ENCODE data around the gene EPHA4. TPM values are rescaled to one million over a fixed set of nuclear protein-coding genes. Genes with fewer than 3 reads are reported as not detected.

The EPHA4 gene
- total RNA-seq, 4 donors from 2014 or later, result 10.2 to 42.2 (median 20.6) TPM

DNA sequence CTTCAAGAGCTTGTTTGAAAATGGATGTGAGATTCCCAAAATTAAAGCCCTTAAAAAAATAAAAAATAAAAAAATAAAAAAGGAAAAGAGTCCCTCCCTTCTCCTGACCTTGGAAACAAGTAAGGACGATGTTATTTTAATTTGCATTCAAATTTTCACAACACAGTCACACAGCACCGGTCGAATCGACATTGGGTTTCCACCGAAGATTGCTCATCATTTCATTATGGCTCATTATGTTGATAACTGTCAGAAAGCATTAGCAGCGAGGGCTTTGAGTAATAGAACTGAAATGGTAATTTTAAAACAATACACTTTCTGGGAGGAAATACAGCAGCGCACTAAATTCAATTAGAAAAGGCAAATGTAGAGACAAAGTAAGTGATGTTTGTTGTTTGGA lies 78.7 kb downstream of the EPHA4 start:
- Histone ChIP-seq H3K27ac (no peak overlapping the region), H3K36me3 (no peaks in the 10 kb centered on the region), H3K4me3 (no peak overlapping the region), H3K4me1 (no peaks in the 10 kb centered on the region), H3K9me3 (no peaks in the 10 kb centered on the region), H3K27me3 (no peaks in the 10 kb centered on the region)
- DNase-seq (ENCODE audit: low spot score in 2 of 2), result no peak
- WGBS, 2 donors, result 89 to 94% methylated on average over 7 of the region's 7 CpGs
- no peak for TF ChIP-seq EP300 (IDR thresholded peaks at IDR 0.05)
- no peak for TF ChIP-seq POLR2A (IDR thresholded peaks at IDR 0.05)
- TF ChIP-seq, protein P1, sequence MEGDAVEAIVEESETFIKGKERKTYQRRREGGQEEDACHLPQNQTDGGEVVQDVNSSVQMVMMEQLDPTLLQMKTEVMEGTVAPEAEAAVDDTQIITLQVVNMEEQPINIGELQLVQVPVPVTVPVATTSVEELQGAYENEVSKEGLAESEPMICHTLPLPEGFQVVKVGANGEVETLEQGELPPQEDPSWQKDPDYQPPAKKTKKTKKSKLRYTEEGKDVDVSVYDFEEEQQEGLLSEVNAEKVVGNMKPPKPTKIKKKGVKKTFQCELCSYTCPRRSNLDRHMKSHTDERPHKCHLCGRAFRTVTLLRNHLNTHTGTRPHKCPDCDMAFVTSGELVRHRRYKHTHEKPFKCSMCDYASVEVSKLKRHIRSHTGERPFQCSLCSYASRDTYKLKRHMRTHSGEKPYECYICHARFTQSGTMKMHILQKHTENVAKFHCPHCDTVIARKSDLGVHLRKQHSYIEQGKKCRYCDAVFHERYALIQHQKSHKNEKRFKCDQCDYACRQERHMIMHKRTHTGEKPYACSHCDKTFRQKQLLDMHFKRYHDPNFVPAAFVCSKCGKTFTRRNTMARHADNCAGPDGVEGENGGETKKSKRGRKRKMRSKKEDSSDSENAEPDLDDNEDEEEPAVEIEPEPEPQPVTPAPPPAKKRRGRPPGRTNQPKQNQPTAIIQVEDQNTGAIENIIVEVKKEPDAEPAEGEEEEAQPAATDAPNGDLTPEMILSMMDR (IDR thresholded peaks at IDR 0.05), result no peak

DNA sequence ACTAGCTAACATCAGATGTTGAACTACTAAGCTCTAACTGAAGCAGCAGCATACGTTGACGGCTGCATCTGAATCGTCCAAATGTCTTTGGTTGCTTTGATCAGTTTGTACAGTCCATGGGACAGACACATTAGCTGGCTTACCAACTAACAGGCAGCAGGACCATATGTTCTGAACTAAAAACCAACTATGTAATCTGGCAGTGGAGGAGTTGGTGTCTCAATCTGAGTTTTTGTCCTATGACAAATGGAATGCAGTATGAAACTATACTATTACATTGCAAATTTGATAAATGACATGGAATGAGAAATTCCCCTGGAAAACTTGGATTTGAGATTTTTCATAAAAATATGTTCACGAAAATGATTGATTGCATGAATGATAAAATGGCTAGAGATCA lies 79.5 kb downstream of the EPHA4 start:
- TF ChIP-seq, protein P1 (IDR thresholded peaks at IDR 0.05), result no peak
- TF ChIP-seq POLR2A (IDR thresholded peaks at IDR 0.05) (no peak), EP300 (IDR thresholded peaks at IDR 0.05) (no peak)
- no peak overlapping the region for H3K27ac ChIP-seq
- H3K4me1 ChIP-seq, result no peaks in the 10 kb centered on the region
- no peaks in the 10 kb centered on the region for H3K27me3 ChIP-seq
- DNase-seq (ENCODE audit: low spot score in 2 of 2), result no peak
- no peaks in the 10 kb centered on the region for H3K36me3 ChIP-seq
- 83 to 85% methylated on average over 4 of the region's 4 CpGs for WGBS, 2 donors
- H3K4me3 ChIP-seq, result no peak overlapping the region
- H3K9me3 ChIP-seq, result no peaks in the 10 kb centered on the region

DNA sequence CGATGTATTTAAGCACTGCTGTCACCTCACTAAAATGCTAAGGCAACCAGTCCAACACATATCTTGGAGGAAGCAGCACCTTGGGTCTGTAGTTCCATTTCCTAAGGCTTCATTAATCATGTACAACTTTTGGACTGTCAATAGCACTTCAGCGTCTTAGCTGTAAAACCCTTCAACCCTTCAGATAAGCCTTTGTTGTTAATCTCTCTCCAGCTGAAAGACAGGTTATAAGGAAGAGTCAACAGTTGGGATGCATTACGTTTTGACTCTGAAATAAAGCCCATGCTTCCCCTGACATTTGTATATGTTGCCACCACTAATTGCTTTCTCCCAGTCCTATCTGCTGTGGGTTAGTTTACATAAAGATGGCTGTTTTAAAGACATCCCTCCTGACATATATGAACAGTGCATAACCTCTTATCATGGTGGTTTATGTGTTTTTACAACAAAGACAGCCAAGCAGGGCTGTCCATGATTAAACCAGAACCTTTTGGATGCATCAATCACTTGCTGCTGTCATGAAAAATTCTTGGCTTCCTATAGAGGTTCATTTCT lies 81.5 kb downstream of the EPHA4 start:
- H3K27ac ChIP-seq, result no peak overlapping the region
- no peaks in the 10 kb centered on the region for H3K4me1 ChIP-seq
- H3K36me3 ChIP-seq, result no peaks in the 10 kb centered on the region
- TF ChIP-seq POLR2A (IDR thresholded peaks at IDR 0.05), result no peak
- no peak for TF ChIP-seq EP300 (IDR thresholded peaks at IDR 0.05)
- TF ChIP-seq, protein P1 (IDR thresholded peaks at IDR 0.05), result no peak
- DNase-seq (ENCODE audit: low spot score in 2 of 2), result no peak
- H3K9me3 ChIP-seq, result no peaks in the 10 kb centered on the region
- H3K4me3 ChIP-seq, result no peak overlapping the region
- H3K27me3 ChIP-seq, result no peaks in the 10 kb centered on the region
- WGBS, 2 donors, result 76 to 78% methylated on average over 3 of the region's 3 CpGs

DNA sequence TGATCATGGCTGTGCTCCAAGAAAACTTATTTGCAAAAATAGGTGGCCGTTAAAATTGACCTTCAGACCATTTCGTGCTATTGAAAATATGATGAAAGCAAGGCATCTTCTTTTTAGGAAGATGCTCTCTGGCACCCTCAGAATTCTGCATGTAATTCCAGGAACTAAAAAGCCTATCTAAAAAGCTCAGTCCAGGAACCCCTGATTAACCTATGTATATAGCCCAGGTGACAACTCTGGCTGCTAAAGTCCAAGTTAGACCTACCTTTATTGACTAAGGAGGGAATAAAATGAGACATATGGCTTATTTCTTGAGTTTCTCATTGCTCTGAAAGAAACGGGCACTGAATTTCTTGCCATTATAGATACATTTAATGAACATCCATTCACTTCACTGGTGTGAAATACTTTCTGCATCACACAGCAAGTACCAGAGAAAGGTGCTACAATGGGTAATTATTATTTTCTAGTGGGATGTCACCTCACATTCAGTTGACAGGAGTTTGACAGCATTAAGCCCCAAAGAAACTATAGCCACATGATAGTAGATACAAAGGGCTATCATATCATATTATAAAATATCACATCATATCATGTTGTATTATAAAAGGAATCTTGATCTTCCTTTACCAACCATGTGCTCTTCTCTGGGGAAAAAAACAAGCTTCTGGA lies 83.8 kb downstream of the EPHA4 start:
- no peaks in the 10 kb centered on the region for H3K9me3 ChIP-seq
- 87 to 88% methylated on average over 3 of the region's 3 CpGs for WGBS, 2 donors
- TF ChIP-seq EP300 (IDR thresholded peaks at IDR 0.05) (no peak), POLR2A (IDR thresholded peaks at IDR 0.05) (no peak)
- TF ChIP-seq, protein P1 (IDR thresholded peaks at IDR 0.05), result no peak
- H3K27me3 ChIP-seq, result no peaks in the 10 kb centered on the region
- H3K36me3 ChIP-seq, result no peaks in the 10 kb centered on the region
- DNase-seq (ENCODE audit: low spot score in 2 of 2), result no peak
- no peaks in the 10 kb centered on the region for H3K4me1 ChIP-seq
- no peak overlapping the region for H3K4me3 ChIP-seq
- no peak overlapping the region for H3K27ac ChIP-seq

DNA sequence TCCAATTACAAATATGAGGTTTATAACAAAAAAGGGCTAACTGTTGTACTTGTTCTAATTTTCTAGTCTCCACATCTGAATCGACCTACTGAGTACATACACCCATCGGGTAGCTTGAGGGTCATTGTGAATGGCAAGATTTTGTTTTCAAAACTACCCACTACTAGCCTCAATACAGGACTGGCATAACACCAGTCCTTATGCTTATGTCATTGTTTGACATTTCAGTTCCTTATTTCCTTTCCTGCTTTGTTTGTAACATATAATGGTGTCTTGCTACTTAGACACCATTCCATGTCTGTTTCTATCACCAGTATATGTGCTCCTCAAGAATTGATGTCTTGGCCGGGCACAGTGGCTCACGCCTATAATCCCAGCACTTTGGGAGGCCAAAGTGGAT lies 86.0 kb downstream of the EPHA4 start:
- no peaks in the 10 kb centered on the region for H3K4me1 ChIP-seq
- TF ChIP-seq EP300 (IDR thresholded peaks at IDR 0.05) (no peak), POLR2A (IDR thresholded peaks at IDR 0.05) (no peak)
- TF ChIP-seq, protein P1 (IDR thresholded peaks at IDR 0.05), result no peak
- DNase-seq (ENCODE audit: low spot score in 2 of 2), result no peak
- no peak overlapping the region for H3K27ac ChIP-seq
- no peaks in the 10 kb centered on the region for H3K9me3 ChIP-seq
- no peak overlapping the region for H3K4me3 ChIP-seq
- H3K27me3 ChIP-seq, result no peaks in the 10 kb centered on the region
- H3K36me3 ChIP-seq, result no peaks in the 10 kb centered on the region
- 91 to 96% methylated on average over 4 of the region's 4 CpGs for WGBS, 2 donors
